CD4-positive, alpha-beta memory T cell (primary cell): ENCODE measurements around the gene CAMK2A. TPM values are rescaled to one million over a fixed set of nuclear protein-coding genes. Genes with fewer than 3 reads are reported as not detected.

ENCODE experiments used
- CTCF ChIA-PET: fragments of 350-600 bp; sonication (Branson Sonifier 250); formaldehyde crosslinking; loops from one replicate; lab custom pipeline; 2021; ENCODE audit warnings: inconsistent platforms; ENCODE audit not compliant: partially characterized antibody; lab: Charles Lee
- POLR2A ChIA-PET: fragments of 350-600 bp; sonication (Branson Sonifier 250); formaldehyde crosslinking; loops from one replicate; lab custom pipeline; 2021; ENCODE audit not compliant: partially characterized antibody; lab: Charles Lee
- DNase-seq, 5 donors: peaks; one replicate each; pipeline versions ENCODE4 v3.0.0 to v3.0.0-alpha.2; 2020 to 2022; ENCODE audit warnings: mixed read lengths in 1 of 5
- H3K27ac ChIP-seq: one replicate; pipeline ENCODE4 v1.7.0; 2013; ENCODE audit warnings: low read depth, low read length
- H3K27me3 ChIP-seq: 2 replicates; pipeline ENCODE4 v1.7.0; 2013; ENCODE audit warnings: mild to moderate bottlenecking, low read length, moderate library complexity; ENCODE audit not compliant: insufficient read depth
- H3K36me3 ChIP-seq: 2 replicates; pipeline ENCODE4 v1.7.0; 2013; ENCODE audit warnings: mild to moderate bottlenecking, low read length, moderate library complexity; ENCODE audit not compliant: insufficient read depth
- H3K4me1 ChIP-seq: 2 replicates; pipeline ENCODE4 v1.7.0; 2013; ENCODE audit warnings: mild to moderate bottlenecking, low read length, moderate library complexity; ENCODE audit not compliant: insufficient read depth
- H3K4me3 ChIP-seq, 2 donors: one replicate each; pipeline ENCODE4 v1.7.0; 2013; ENCODE audit warnings: low read length in 2 of 2, mild to moderate bottlenecking in 1 of 2
- H3K9me3 ChIP-seq, 2 donors: one replicate each; pipeline ENCODE4 v1.7.0; 2013; ENCODE audit warnings: low read length in 2 of 2, control low read depth in 1 of 2; ENCODE audit not compliant: control insufficient read depth in 1 of 2
- H3K27ac Mint-ChIP-seq, 7 donors: one replicate each; pipeline ENCODE4 v1.8.0; 2020 to 2021; ENCODE audit warnings: mixed read lengths in 7 of 7, mild to moderate bottlenecking in 6 of 7, inconsistent platforms in 3 of 7, moderate library complexity in 3 of 7
- H3K27me3 Mint-ChIP-seq, 2 donors: one replicate each; pipeline ENCODE4 v1.8.0; 2020 to 2021; ENCODE audit warnings: mixed read lengths in 2 of 2
- H3K36me3 Mint-ChIP-seq, 2 donors: one replicate each; pipeline ENCODE4 v1.8.0; 2020 to 2021; ENCODE audit warnings: mixed read lengths in 2 of 2, inconsistent platforms in 1 of 2, mild to moderate bottlenecking in 1 of 2
- H3K4me1 Mint-ChIP-seq, 4 donors: one replicate each; pipeline ENCODE4 v1.8.0; 2020 to 2021; ENCODE audit warnings: mixed read lengths in 4 of 4, mild to moderate bottlenecking in 1 of 4
- H3K4me3 Mint-ChIP-seq, 8 donors: one replicate each; pipeline ENCODE4 v1.8.0; 2020 to 2021; ENCODE audit warnings: mixed read lengths in 8 of 8, mild to moderate bottlenecking in 7 of 8, moderate library complexity in 6 of 8, inconsistent platforms in 3 of 8
- H3K9me3 Mint-ChIP-seq, 8 donors: one replicate each; pipeline ENCODE4 v1.8.0; 2020 to 2021; ENCODE audit warnings: mixed read lengths in 8 of 8, mild to moderate bottlenecking in 5 of 8, inconsistent platforms in 3 of 8, moderate library complexity in 1 of 8
- intact Hi-C: fragments of 100-400 bp; cut with micrococcal nuclease; formaldehyde crosslinking; loops from one replicate; pipeline ENCODE4 v1.15.1; 2023
- polyA plus RNA-seq, 2 donors: library from polyadenylated mRNA; unstranded; fragments of 300-500 nt; fragmentation: Illumina TruSeq; gene quantifications; one replicate each; pipeline ENCODE4 v1.2.3, GENCODE V29; 2021
- total RNA-seq, 2 experiments: library from RNA; stranded (reverse); gene quantifications; one replicate each; pipeline ENCODE4 v1.2.3, GENCODE V29; 2021

CAMK2A gene
- total and polyA plus RNA-seq, 4 experiments from 2014 or later = not detected

GRCh38 chr5:150206098-150206778, 83.3 kb downstream of the CAMK2A start:
- H3K9me3 Mint-ChIP-seq = no peaks in the 10 kb centered on the region
- no peaks in the 10 kb centered on the region for H3K9me3 ChIP-seq
- H3K4me1 ChIP-seq = peaks cover 9% of the 10 kb centered on the region
- peaks cover 4 to 21% (median 10%) of the 10 kb centered on the region in 4 donors for H3K4me1 Mint-ChIP-seq
- intact Hi-C loops = no loop called here
- ChIA-PET CTCF (interaction anchor here (0.9 kb wide), 1 partner anchor 12 kb away, joined by 3 read pairs; no protein-coding TSS in a partner anchor), POLR2A (no interaction called here)
- H3K4me3 Mint-ChIP-seq = no peak overlapping the region
- no peaks in the 10 kb centered on the region for H3K27me3 ChIP-seq
- no peaks in the 10 kb centered on the region for H3K36me3 Mint-ChIP-seq
- H3K36me3 ChIP-seq = no peaks in the 10 kb centered on the region
- no peak for DNase-seq
- peaks cover 4 to 9% of the 10 kb centered on the region in 2 donors for H3K27me3 Mint-ChIP-seq
- H3K27ac ChIP-seq = no peak overlapping the region
- no peak overlapping the region for H3K27ac Mint-ChIP-seq
- no peak overlapping the region for H3K4me3 ChIP-seq

GRCh38 chr5:150204590-150204960, 85.0 kb downstream of the CAMK2A start:
- no peak for DNase-seq
- H3K27me3 Mint-ChIP-seq = peaks cover 7 to 11% of the 10 kb centered on the region in 2 donors
- H3K36me3 Mint-ChIP-seq = no peaks in the 10 kb centered on the region
- no peaks in the 10 kb centered on the region for H3K9me3 Mint-ChIP-seq
- ChIA-PET CTCF (no interaction called here), POLR2A (no interaction called here)
- Histone ChIP-seq H3K9me3 (no peaks in the 10 kb centered on the region), H3K36me3 (no peaks in the 10 kb centered on the region), H3K27ac (no peak overlapping the region), H3K4me3 (no peak overlapping the region), H3K4me1 (peaks cover 8% of the 10 kb centered on the region), H3K27me3 (no peaks in the 10 kb centered on the region)
- H3K4me3 Mint-ChIP-seq = no peak overlapping the region
- no peak overlapping the region for H3K27ac Mint-ChIP-seq
- peaks cover 4 to 17% (median 9%) of the 10 kb centered on the region in 4 donors for H3K4me1 Mint-ChIP-seq
- intact Hi-C loops = no loop called here

GRCh38 chr5:150203832-150204589, 85.6 kb downstream of the CAMK2A start:
- Histone ChIP-seq H3K27ac (no peak overlapping the region), H3K27me3 (no peaks in the 10 kb centered on the region), H3K4me3 (no peak overlapping the region), H3K4me1 (peaks cover 2% of the 10 kb centered on the region), H3K9me3 (no peaks in the 10 kb centered on the region), H3K36me3 (no peaks in the 10 kb centered on the region)
- CTCF ChIA-PET = no interaction called here
- no peak for DNase-seq
- intact Hi-C loops = no loop called here
- POLR2A ChIA-PET = no interaction called here
- H3K27ac Mint-ChIP-seq = no peak overlapping the region
- H3K4me3 Mint-ChIP-seq = no peak overlapping the region
- H3K4me1 Mint-ChIP-seq = peaks cover 2 to 12% (median 4%) of the 10 kb centered on the region in 4 donors
- H3K27me3 Mint-ChIP-seq = peaks cover 7 to 15% of the 10 kb centered on the region in 2 donors
- H3K36me3 Mint-ChIP-seq = no peaks in the 10 kb centered on the region
- no peaks in the 10 kb centered on the region for H3K9me3 Mint-ChIP-seq

GRCh38 chr5:150202501-150202900, 87.1 kb downstream of the CAMK2A start:
- Histone ChIP-seq H3K36me3 (no peaks in the 10 kb centered on the region), H3K27ac (no peak overlapping the region), H3K9me3 (no peaks in the 10 kb centered on the region), H3K4me1 (no peaks in the 10 kb centered on the region), H3K4me3 (no peak overlapping the region), H3K27me3 (no peaks in the 10 kb centered on the region)
- H3K4me1 Mint-ChIP-seq = no peaks in the 10 kb centered on the region
- no peaks in the 10 kb centered on the region for H3K9me3 Mint-ChIP-seq
- intact Hi-C loops = no loop called here
- no peak overlapping the region for H3K4me3 Mint-ChIP-seq
- H3K27ac Mint-ChIP-seq = no peak overlapping the region
- peaks cover 3 to 14% of the 10 kb centered on the region in 2 donors for H3K27me3 Mint-ChIP-seq
- no peak for DNase-seq
- H3K36me3 Mint-ChIP-seq = no peaks in the 10 kb centered on the region
- ChIA-PET POLR2A (no interaction called here), CTCF (interaction anchor here (1.2 to 1.4 kb wide), 2 partner anchors 9 to 18 kb away, joined by 3 to 4 read pairs; no protein-coding TSS in a partner anchor)

- CTCF ChIA-PET = no interaction called here
- POLR2A ChIA-PET = no interaction called here
- Histone ChIP-seq H3K27ac (no peak overlapping the region), H3K4me3 (no peak overlapping the region), H3K4me1 (no peaks in the 10 kb centered on the region), H3K36me3 (no peaks in the 10 kb centered on the region), H3K27me3 (no peaks in the 10 kb centered on the region), H3K9me3 (no peaks in the 10 kb centered on the region)
- intact Hi-C loops = no loop called here
- H3K9me3 Mint-ChIP-seq = no peaks in the 10 kb centered on the region
- no peak overlapping the region for H3K4me3 Mint-ChIP-seq
- no peak for DNase-seq
- H3K27ac Mint-ChIP-seq = no peak overlapping the region
- H3K27me3 Mint-ChIP-seq = peaks cover 9 to 15% of the 10 kb centered on the region in 2 donors
- no peaks in the 10 kb centered on the region for H3K36me3 Mint-ChIP-seq
- H3K4me1 Mint-ChIP-seq = no peaks in the 10 kb centered on the region
Measured at GRCh38 chr5:150197476-150197875, 92.1 kb downstream of the CAMK2A start.

GRCh38 chr5:150196986-150197385, 92.6 kb downstream of the CAMK2A start:
- Mint-ChIP-seq H3K36me3 (no peaks in the 10 kb centered on the region), H3K9me3 (no peaks in the 10 kb centered on the region), H3K27ac (no peak overlapping the region), H3K4me1 (no peaks in the 10 kb centered on the region), H3K27me3 (peaks cover 9 to 17% of the 10 kb centered on the region in 2 donors), H3K4me3 (no peak overlapping the region)
- Histone ChIP-seq H3K36me3 (no peaks in the 10 kb centered on the region), H3K9me3 (no peaks in the 10 kb centered on the region), H3K4me1 (no peaks in the 10 kb centered on the region), H3K27me3 (no peaks in the 10 kb centered on the region), H3K4me3 (no peak overlapping the region), H3K27ac (no peak overlapping the region)
- ChIA-PET CTCF (no interaction called here), POLR2A (no interaction called here)
- intact Hi-C loops = no loop called here
- no peak for DNase-seq

GRCh38 chr5:150196514-150196913, 93.1 kb downstream of the CAMK2A start:
- H3K36me3 ChIP-seq = no peaks in the 10 kb centered on the region
- intact Hi-C loops = no loop called here
- Mint-ChIP-seq H3K4me1 (no peaks in the 10 kb centered on the region), H3K36me3 (no peaks in the 10 kb centered on the region), H3K9me3 (no peaks in the 10 kb centered on the region), H3K27me3 (peaks cover 11 to 20% of the 10 kb centered on the region in 2 donors), H3K27ac (no peak overlapping the region), H3K4me3 (no peak overlapping the region)
- no peak overlapping the region for H3K4me3 ChIP-seq
- DNase-seq = no peak
- ChIA-PET CTCF (no interaction called here), POLR2A (no interaction called here)
- H3K9me3 ChIP-seq = no peaks in the 10 kb centered on the region
- H3K4me1 ChIP-seq = no peaks in the 10 kb centered on the region
- H3K27me3 ChIP-seq = no peaks in the 10 kb centered on the region
- H3K27ac ChIP-seq = no peak overlapping the region
